ENCODE data around the gene GPR179.

DNA sequence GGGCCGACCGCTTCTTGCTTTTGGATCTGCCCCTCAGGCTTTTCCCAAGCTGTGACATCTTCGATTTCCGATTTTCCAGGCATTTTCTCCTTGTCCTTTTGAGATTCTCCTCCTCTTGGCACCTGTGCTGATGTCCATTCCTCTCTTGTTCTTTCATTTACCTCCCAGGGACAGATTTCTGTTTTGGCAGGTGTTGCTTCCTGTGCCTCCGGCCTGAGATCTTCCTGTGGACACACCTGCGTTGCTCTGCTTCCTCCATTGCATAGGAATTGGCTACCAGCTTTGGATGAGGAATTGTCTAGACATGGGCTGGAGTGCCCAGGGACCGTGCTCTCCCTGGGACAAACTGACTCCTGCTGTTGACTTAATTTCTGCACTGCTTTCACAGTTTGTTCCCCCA is 15.1 kb downstream of the GPR179 start:
- TF ChIP-seq CTCF (IDR thresholded peaks at IDR 0.05) (no peak), POLR2A (IDR thresholded peaks at IDR 0.05) (no peak)
